ENCODE data around the gene SVIL. TPM values are rescaled to one million over a fixed set of nuclear protein-coding genes. Genes with fewer than 3 reads are reported as not detected.
A peak's percentile ranks its signal among the peaks of the same experiment; 100 is the strongest.
"Not testable (repeated sequence)": the region's sequence is repeated elsewhere in the genome, so short reads cannot be mapped to it uniquely, and the experiment has no call there.

SVIL gene
- total RNA-seq, 2 donors from 2014 or later, result 92.9 to 524 TPM

DNA sequence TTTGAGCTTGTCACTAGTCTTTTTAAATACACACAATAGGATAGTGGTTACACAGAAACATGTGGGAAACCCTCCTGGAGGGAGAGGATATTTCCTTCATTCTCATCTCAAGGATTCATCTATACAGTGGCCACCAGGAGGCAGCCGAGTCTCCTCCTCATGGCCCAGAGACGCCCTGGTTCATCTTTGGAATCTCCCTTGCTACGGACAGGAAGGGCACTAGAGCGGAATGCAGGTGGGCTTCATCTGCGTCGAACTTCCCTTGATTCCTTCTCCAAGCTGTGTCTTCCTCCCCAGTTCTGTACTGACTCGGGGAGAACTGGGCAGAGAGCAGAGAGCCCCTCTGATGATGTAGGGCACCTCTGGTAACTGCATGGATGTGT, 146.9 kb downstream of the SVIL start:
- WGBS, result 81% methylated on average over 7 of the region's 7 CpGs
- DNase-seq (ENCODE audit: low spot score); H3K27me3 ChIP-seq (replicated peaks; ENCODE audit: insufficient read depth); intact Hi-C loops (cut with DNase I); H3K4me1 ChIP-seq (replicated peaks); H3K9me3 ChIP-seq; H3K36me3 ChIP-seq; H3K4me3 ChIP-seq; H3K27ac ChIP-seq: not testable (repeated sequence)
- TF ChIP-seq, protein P1, sequence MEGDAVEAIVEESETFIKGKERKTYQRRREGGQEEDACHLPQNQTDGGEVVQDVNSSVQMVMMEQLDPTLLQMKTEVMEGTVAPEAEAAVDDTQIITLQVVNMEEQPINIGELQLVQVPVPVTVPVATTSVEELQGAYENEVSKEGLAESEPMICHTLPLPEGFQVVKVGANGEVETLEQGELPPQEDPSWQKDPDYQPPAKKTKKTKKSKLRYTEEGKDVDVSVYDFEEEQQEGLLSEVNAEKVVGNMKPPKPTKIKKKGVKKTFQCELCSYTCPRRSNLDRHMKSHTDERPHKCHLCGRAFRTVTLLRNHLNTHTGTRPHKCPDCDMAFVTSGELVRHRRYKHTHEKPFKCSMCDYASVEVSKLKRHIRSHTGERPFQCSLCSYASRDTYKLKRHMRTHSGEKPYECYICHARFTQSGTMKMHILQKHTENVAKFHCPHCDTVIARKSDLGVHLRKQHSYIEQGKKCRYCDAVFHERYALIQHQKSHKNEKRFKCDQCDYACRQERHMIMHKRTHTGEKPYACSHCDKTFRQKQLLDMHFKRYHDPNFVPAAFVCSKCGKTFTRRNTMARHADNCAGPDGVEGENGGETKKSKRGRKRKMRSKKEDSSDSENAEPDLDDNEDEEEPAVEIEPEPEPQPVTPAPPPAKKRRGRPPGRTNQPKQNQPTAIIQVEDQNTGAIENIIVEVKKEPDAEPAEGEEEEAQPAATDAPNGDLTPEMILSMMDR (IDR thresholded peaks at IDR 0.05), result peak in 1 of 4 experiments; percentile 18

DNA sequence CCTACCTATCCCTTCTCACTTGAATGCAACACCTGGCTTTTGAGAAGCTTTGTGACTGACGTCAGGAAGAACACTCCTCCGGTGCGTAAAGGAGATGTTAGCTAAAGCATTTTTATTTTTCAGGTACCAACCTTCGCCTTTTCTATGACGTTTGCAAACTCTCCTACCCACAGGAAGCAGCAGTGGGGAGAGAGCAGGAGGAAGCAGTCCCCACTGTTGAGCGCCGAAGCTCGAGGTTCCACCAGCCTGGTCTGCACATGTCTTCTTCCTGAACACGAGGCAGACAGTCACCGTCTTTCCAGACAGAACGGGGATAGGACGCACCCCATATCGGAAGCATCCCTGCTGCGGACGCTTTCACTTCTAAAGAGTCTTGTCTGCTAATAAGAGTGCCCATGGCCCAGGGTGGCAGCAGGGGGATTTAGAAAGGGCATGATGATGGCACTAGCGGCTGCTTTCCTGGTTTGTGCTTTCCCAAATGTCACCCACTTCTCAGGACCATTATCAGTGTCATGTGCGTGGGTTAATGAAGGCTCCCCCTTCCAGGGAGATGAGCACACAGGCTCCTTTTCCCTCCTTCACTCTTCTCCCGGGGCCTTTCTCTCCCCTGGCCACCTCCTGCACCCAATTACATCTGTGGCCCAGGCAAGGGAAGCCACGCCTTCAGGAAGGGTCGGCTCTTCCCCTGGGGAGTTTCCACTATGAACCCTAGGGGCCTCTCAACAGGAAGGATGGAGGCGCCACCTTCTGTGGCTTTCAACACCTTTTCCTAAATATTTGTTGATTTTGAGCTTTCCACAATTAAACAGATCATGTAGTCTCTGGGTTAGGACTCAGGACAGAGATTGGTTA, 147.5 kb downstream of the SVIL start:
- intact Hi-C loops (cut with DNase I); H3K27ac ChIP-seq; H3K27me3 ChIP-seq (replicated peaks; ENCODE audit: insufficient read depth); H3K4me1 ChIP-seq (replicated peaks); H3K9me3 ChIP-seq; H3K36me3 ChIP-seq; H3K4me3 ChIP-seq; DNase-seq (ENCODE audit: low spot score): not testable (repeated sequence)
- WGBS, result 86% methylated on average over 21 of the region's 21 CpGs

DNA sequence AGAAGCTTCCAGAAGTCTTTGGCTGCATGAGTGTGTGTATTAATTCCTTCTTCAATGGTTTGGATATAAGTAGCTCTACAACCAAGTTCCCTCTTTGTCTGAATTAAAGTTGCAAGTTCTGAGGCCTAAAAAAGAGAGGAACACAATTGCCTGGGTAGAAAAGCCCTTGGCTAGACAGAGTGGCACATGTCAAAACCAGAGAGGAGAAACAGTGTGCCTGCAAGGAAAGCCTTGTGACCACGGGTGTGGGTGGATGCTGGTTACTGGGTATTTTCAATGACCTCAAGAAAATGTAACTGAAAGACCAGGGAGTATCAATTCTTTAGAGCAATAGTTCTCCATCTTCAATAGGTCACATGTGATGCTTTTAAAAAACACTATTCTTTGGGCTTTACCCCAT, 148.3 kb downstream of the SVIL start:
- H3K27ac ChIP-seq, result no peak overlapping the region
- no peak for DNase-seq (ENCODE audit: low spot score)
- H3K36me3 ChIP-seq, result peaks cover 0 to 3% of the 10 kb centered on the region in 2 donors
- TF ChIP-seq, protein P1 (IDR thresholded peaks at IDR 0.05), result no peak
- TF ChIP-seq POLR2AphosphoS5 (IDR thresholded peaks at IDR 0.05), result no peak
- no peak for TF ChIP-seq POLR2A (IDR thresholded peaks at IDR 0.05)
- WGBS, result 78% methylated on average over 1 of the region's 1 CpG
- H3K4me3 ChIP-seq, result no peak overlapping the region
- H3K27me3 ChIP-seq (replicated peaks; ENCODE audit: insufficient read depth), result no peaks in the 10 kb centered on the region
- no peaks in the 10 kb centered on the region for H3K9me3 ChIP-seq
- H3K4me1 ChIP-seq (replicated peaks), result no peaks in the 10 kb centered on the region
- intact Hi-C loops (cut with DNase I), result no loop called here

DNA sequence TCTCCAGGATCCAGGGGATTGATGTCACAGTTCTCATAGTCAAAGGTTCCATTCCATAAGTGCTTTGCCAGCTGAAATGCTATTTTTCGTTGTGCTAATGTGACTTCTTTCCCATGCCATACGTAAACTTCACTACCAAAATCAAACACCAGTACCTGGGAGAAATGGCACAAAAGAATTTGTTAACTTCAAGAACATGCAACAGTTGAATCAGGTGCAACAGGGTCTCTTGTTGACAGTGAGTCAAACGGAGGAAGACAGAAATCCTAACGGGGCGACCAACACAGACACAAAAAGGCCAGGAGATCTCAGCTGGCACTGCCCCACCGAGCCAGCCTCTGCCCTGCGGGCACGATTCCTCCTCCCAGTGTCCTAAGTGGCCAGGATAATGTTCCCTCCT, 150.1 kb downstream of the SVIL start:
- H3K4me1 ChIP-seq (replicated peaks); DNase-seq (ENCODE audit: low spot score); H3K9me3 ChIP-seq; intact Hi-C loops (cut with DNase I); H3K4me3 ChIP-seq; H3K36me3 ChIP-seq; H3K27ac ChIP-seq; H3K27me3 ChIP-seq (replicated peaks; ENCODE audit: insufficient read depth): not testable (repeated sequence)
- 69% methylated on average over 5 of the region's 8 CpGs for WGBS

DNA sequence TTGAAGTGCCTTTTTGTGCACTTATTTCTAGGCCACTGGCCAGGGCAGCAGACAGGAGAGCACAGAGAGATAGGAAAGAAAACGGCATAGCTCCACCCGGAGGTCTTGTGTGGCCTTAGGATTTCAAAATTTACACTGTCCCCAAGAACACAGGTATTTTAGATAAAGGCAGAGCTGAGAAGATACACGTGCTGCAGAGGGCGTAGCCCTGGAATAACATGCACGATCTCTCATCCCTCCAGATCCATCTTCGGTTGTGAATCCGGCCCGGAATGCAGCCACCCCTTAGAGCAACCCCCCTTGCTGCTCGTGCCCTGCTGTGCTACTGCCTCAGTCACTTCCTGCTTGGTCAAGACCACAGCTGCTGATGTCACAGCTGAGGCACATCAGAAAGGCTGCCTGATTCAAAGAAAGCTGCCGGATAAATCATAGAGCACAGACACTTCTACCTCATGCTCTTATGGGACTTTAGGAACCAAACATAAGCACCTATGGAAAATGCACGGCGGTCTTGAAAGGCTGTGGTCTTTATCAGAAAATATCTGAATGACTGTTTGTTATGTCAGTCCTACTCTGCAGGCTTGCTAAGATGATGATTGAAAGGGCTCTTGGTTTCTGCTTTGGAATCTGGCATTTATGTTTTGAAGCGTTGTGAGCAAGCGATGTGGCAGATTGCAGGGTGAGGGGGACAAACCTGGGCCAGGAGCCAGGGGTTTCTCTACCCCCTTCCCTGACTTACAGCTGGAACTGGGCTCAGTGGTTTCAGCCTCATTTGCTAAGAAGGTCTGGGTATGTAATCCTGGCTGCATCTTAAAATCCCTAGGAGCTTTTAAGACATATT, 152.0 kb downstream of the SVIL start:
- TF ChIP-seq POLR2A (IDR thresholded peaks at IDR 0.05) (no peak), POLR2AphosphoS5 (IDR thresholded peaks at IDR 0.05) (no peak)
- TF ChIP-seq, protein P1 (IDR thresholded peaks at IDR 0.05), result no peak
- no peak for DNase-seq (ENCODE audit: low spot score)
- H3K27me3 ChIP-seq (replicated peaks; ENCODE audit: insufficient read depth), result no peaks in the 10 kb centered on the region
- H3K4me1 ChIP-seq (replicated peaks), result no peaks in the 10 kb centered on the region
- no peak overlapping the region for H3K27ac ChIP-seq
- intact Hi-C loops (cut with DNase I), result no loop called here
- no peak overlapping the region for H3K4me3 ChIP-seq
- peaks cover 0 to 4% of the 10 kb centered on the region in 2 donors for H3K36me3 ChIP-seq
- WGBS, result 39% methylated on average over 14 of the region's 14 CpGs
- H3K9me3 ChIP-seq, result no peaks in the 10 kb centered on the region
